Islet of Langerhans (tissue), 1 donor: Measurements from ENCODE around the gene XRCC1.
"Not testable (repeated sequence)": the region's sequence is repeated elsewhere in the genome, so short reads cannot be mapped to it uniquely, and the experiment has no call there.

ENCODE experiments used
- FAIRE-seq: peaks from one replicate; lab custom pipeline; 2011; peaks lifted over from hg19 to GRCh38; lab: Jason Lieb, UNC

The XRCC1 gene

GRCh38 chr19:43575156-43575950 is at the start of gene XRCC1, which contains the start of gene PINLYP:
XRCC1 (minus strand) TSS chr19:43575527; CDS start chr19:43575458, 69 bp downstream.
PINLYP (plus strand) TSS chr19:43575801; CDS start chr19:43577192, 1,391 bp downstream.
- peak; percentile 99 for FAIRE-seq

GRCh38 chr19:43624933-43625332 is 49.6 kb upstream of the XRCC1 start:
- no peak for FAIRE-seq

GRCh38 chr19:43623889-43624670 is 48.8 kb upstream of the XRCC1 start:
- no peak for FAIRE-seq

GRCh38 chr19:43622956-43623355 is 47.6 kb upstream of the XRCC1 start:
- FAIRE-seq, result no peak

GRCh38 chr19:43622070-43622469 is 46.7 kb upstream of the XRCC1 start:
- FAIRE-seq, result no peak

GRCh38 chr19:43620061-43621001 is 45.0 kb upstream of the XRCC1 start:
- no peak for FAIRE-seq

GRCh38 chr19:43619262-43620060 is 44.1 kb upstream of the XRCC1 start, which contains the start of gene ZNF428:
ZNF428 (minus strand) TSS chr19:43619629; CDS start chr19:43614304, 5,325 bp downstream.
- FAIRE-seq, result peak; percentile 17

- no peak for FAIRE-seq
Observed at GRCh38 chr19:43618921-43619261, 43.6 kb upstream of the XRCC1 start.

- FAIRE-seq, result no peak
Observed at GRCh38 chr19:43616954-43617353, 41.6 kb upstream of the XRCC1 start.

- no peak for FAIRE-seq
Observed at GRCh38 chr19:43616306-43616705, 41.0 kb upstream of the XRCC1 start.

GRCh38 chr19:43612374-43612773 is 37.0 kb upstream of the XRCC1 start:
- FAIRE-seq, result no peak

- no peak for FAIRE-seq
Observed at GRCh38 chr19:43611788-43612187, 36.5 kb upstream of the XRCC1 start, which contains the start of gene SRRM5. SRRM5 (plus strand) TSS chr19:43612088; CDS start chr19:43612122, 34 bp downstream.

GRCh38 chr19:43610493-43610892 is 35.2 kb upstream of the XRCC1 start:
- no peak for FAIRE-seq

GRCh38 chr19:43609872-43610271 is 34.5 kb upstream of the XRCC1 start:
- FAIRE-seq, result no peak

GRCh38 chr19:43607238-43608205 is 32.2 kb upstream of the XRCC1 start:
- FAIRE-seq, result no peak

GRCh38 chr19:43606569-43607229 is 31.4 kb upstream of the XRCC1 start:
- no peak for FAIRE-seq

- no peak for FAIRE-seq
Observed at GRCh38 chr19:43605875-43606568, 30.7 kb upstream of the XRCC1 start.

- not testable (repeated sequence) for FAIRE-seq
Observed at GRCh38 chr19:43600326-43600725, 25.0 kb upstream of the XRCC1 start.
